GM19468 (cell line): ENCODE measurements around the gene UBL4B.

Experiments
- ATAC-seq: cut with Tn5 transposase; IDR thresholded peaks from one replicate; pipeline ENCODE4 v1.9.1; 2021; ENCODE audit warnings: mild to moderate bottlenecking, moderate library complexity, moderate number of reproducible peaks; ENCODE audit not compliant: unreplicated experiment; ENCODE audit errors: extremely low read depth

UBL4B gene

GRCh38 chr1:110151175-110151669, 39.0 kb downstream of the UBL4B start:
- no peak for ATAC-seq

GRCh38 chr1:110152133-110152785, 40.0 kb downstream of the UBL4B start:
- no peak for ATAC-seq

- no peak for ATAC-seq
Measured at GRCh38 chr1:110153407-110153950, 41.2 kb downstream of the UBL4B start.

GRCh38 chr1:110155878-110156522, 43.8 kb downstream of the UBL4B start:
- no peak for ATAC-seq

GRCh38 chr1:110158261-110158660, 46.0 kb downstream of the UBL4B start:
- no peak for ATAC-seq

- ATAC-seq: no peak
Measured at GRCh38 chr1:110159168-110159567, 46.9 kb downstream of the UBL4B start.

- no peak for ATAC-seq
Measured at GRCh38 chr1:110160538-110161100, 48.4 kb downstream of the UBL4B start.

- ATAC-seq: no peak
Measured at GRCh38 chr1:110161165-110161564, 48.9 kb downstream of the UBL4B start.

- no peak for ATAC-seq
Measured at GRCh38 chr1:110161849-110162248, 49.6 kb downstream of the UBL4B start.
